ENCODE measurements around the gene DAB1. TPM values are rescaled to one million over a fixed set of nuclear protein-coding genes. Genes with fewer than 3 reads are reported as not detected.

DAB1 gene
- total RNA-seq, 1 donor = not detected

GRCh38 chr1:57020216-57020615 is 403.6 kb downstream of the DAB1 start:
- Histone ChIP-seq H3K27me3 (ENCODE audit: insufficient read depth, low read length) (no peaks in the 10 kb centered on the region), H2AFZ (ENCODE audit: low read length) (no peak overlapping the region), H3K4me1 (ENCODE audit: insufficient read depth, low read length) (no peaks in the 10 kb centered on the region), H3K36me3 (ENCODE audit: insufficient read depth, low read length) (no peaks in the 10 kb centered on the region), H3K4me3 (ENCODE audit: insufficient read depth, low read length) (no peak overlapping the region), H3K27ac (ENCODE audit: low read depth, low read length) (no peak overlapping the region), H3K4me2 (ENCODE audit: insufficient read depth, low read length) (no peak overlapping the region), H4K20me1 (ENCODE audit: insufficient read depth, low read length) (no peaks in the 10 kb centered on the region), H3K9me3 (ENCODE audit: low read depth, low read length) (no peaks in the 10 kb centered on the region), H3K79me2 (ENCODE audit: insufficient read depth, low read length) (no peaks in the 10 kb centered on the region)
- no peak for TF ChIP-seq CTCF (IDR thresholded peaks at IDR 0.05; ENCODE audit: extremely low read depth, low read depth, low read length)
- DNase-seq (ENCODE audit: insufficient read length, low spot score, missing footprints) = no peak

- Histone ChIP-seq H3K4me2 (ENCODE audit: insufficient read depth, low read length) (no peak overlapping the region), H3K4me1 (ENCODE audit: insufficient read depth, low read length) (no peaks in the 10 kb centered on the region), H3K4me3 (ENCODE audit: insufficient read depth, low read length) (no peak overlapping the region), H2AFZ (ENCODE audit: low read length) (no peak overlapping the region), H3K79me2 (ENCODE audit: insufficient read depth, low read length) (no peaks in the 10 kb centered on the region), H3K27ac (ENCODE audit: low read depth, low read length) (no peak overlapping the region), H4K20me1 (ENCODE audit: insufficient read depth, low read length) (no peaks in the 10 kb centered on the region), H3K9me3 (ENCODE audit: low read depth, low read length) (no peaks in the 10 kb centered on the region), H3K36me3 (ENCODE audit: insufficient read depth, low read length) (no peaks in the 10 kb centered on the region), H3K27me3 (ENCODE audit: insufficient read depth, low read length) (no peaks in the 10 kb centered on the region)
- TF ChIP-seq CTCF (IDR thresholded peaks at IDR 0.05; ENCODE audit: extremely low read depth, low read depth, low read length) = no peak
- no peak for DNase-seq (ENCODE audit: insufficient read length, low spot score, missing footprints)
Observed at GRCh38 chr1:57019236-57019839, 404.5 kb downstream of the DAB1 start.

- H3K4me1 ChIP-seq (ENCODE audit: insufficient read depth, low read length) = no peaks in the 10 kb centered on the region
- DNase-seq (ENCODE audit: insufficient read length, low spot score, missing footprints) = no peak
- no peak overlapping the region for H3K4me2 ChIP-seq (ENCODE audit: insufficient read depth, low read length)
- H3K27ac ChIP-seq (ENCODE audit: low read depth, low read length) = no peak overlapping the region
- no peaks in the 10 kb centered on the region for H3K27me3 ChIP-seq (ENCODE audit: insufficient read depth, low read length)
- no peaks in the 10 kb centered on the region for H3K36me3 ChIP-seq (ENCODE audit: insufficient read depth, low read length)
- TF ChIP-seq CTCF (IDR thresholded peaks at IDR 0.05; ENCODE audit: extremely low read depth, low read depth, low read length) = no peak
- H2AFZ ChIP-seq (ENCODE audit: low read length) = no peak overlapping the region
- no peaks in the 10 kb centered on the region for H4K20me1 ChIP-seq (ENCODE audit: insufficient read depth, low read length)
- H3K9me3 ChIP-seq (ENCODE audit: low read depth, low read length) = no peaks in the 10 kb centered on the region
- no peaks in the 10 kb centered on the region for H3K79me2 ChIP-seq (ENCODE audit: insufficient read depth, low read length)
- no peak overlapping the region for H3K4me3 ChIP-seq (ENCODE audit: insufficient read depth, low read length)
Observed at GRCh38 chr1:57018119-57018518, 405.7 kb downstream of the DAB1 start.

- H3K4me3 ChIP-seq (ENCODE audit: insufficient read depth, low read length) = no peak overlapping the region
- DNase-seq (ENCODE audit: insufficient read length, low spot score, missing footprints) = no peak
- no peak overlapping the region for H3K4me2 ChIP-seq (ENCODE audit: insufficient read depth, low read length)
- no peaks in the 10 kb centered on the region for H3K36me3 ChIP-seq (ENCODE audit: insufficient read depth, low read length)
- H3K4me1 ChIP-seq (ENCODE audit: insufficient read depth, low read length) = no peaks in the 10 kb centered on the region
- H2AFZ ChIP-seq (ENCODE audit: low read length) = no peak overlapping the region
- no peaks in the 10 kb centered on the region for H3K79me2 ChIP-seq (ENCODE audit: insufficient read depth, low read length)
- no peak overlapping the region for H3K27ac ChIP-seq (ENCODE audit: low read depth, low read length)
- no peaks in the 10 kb centered on the region for H3K9me3 ChIP-seq (ENCODE audit: low read depth, low read length)
- TF ChIP-seq CTCF (IDR thresholded peaks at IDR 0.05; ENCODE audit: extremely low read depth, low read depth, low read length) = peak; percentile 21
- H4K20me1 ChIP-seq (ENCODE audit: insufficient read depth, low read length) = no peaks in the 10 kb centered on the region
- no peaks in the 10 kb centered on the region for H3K27me3 ChIP-seq (ENCODE audit: insufficient read depth, low read length)
Observed at GRCh38 chr1:57017717-57018116, 406.1 kb downstream of the DAB1 start.

Measured in osteoblast (primary cell).